ENCODE data around the gene HMGN1. TPM values are rescaled to one million over a fixed set of nuclear protein-coding genes. Genes with fewer than 3 reads are reported as not detected.

The HMGN1 gene
- total and polyA plus RNA-seq, 2 donors from 2014 or later, result 174 to 205 TPM

GRCh38 chr21:39353295-39353694 is 4.4 kb upstream of the HMGN1 start:
- no peaks in the 10 kb centered on the region for H3K27me3 ChIP-seq (ENCODE audit: control insufficient read depth, insufficient read depth, low read length)
- TF ChIP-seq CTCF (IDR thresholded peaks at IDR 0.05; ENCODE audit: borderline replicate concordance, extremely low read depth, insufficient read depth), result no peak
- DNase-seq, result no peak
- no peak overlapping the region for H3K4me3 ChIP-seq (ENCODE audit: low read length in 3 of 3)
- no peaks in the 10 kb centered on the region for H3K9me3 ChIP-seq (ENCODE audit: control insufficient read depth in 2 of 3, insufficient read depth in 1 of 3, low read length in 3 of 3)
- H3K36me3 ChIP-seq (ENCODE audit: control insufficient read depth in 2 of 3, insufficient read depth in 3 of 3, low read length in 3 of 3), result no peaks in the 10 kb centered on the region
- no peaks in the 10 kb centered on the region for H3K4me1 ChIP-seq (ENCODE audit: control insufficient read depth in 2 of 3, insufficient read depth in 2 of 3, low read depth in 1 of 3, low read length in 3 of 3)
- FAIRE-seq, result no peak
- no peak overlapping the region for H3K27ac ChIP-seq (ENCODE audit: low read depth in 2 of 2, low read length in 2 of 2)
- intact Hi-C loops (cut with DNase I), result no loop called here
- H3K9ac ChIP-seq (ENCODE audit: low read length in 3 of 3), result no peak overlapping the region

- H3K9ac ChIP-seq (ENCODE audit: low read length in 3 of 3), result peak overlapping the region in 1 of 3 donors; percentile 53
- intact Hi-C loops (cut with DNase I), result no loop called here
- no peak for TF ChIP-seq CTCF (IDR thresholded peaks at IDR 0.05; ENCODE audit: borderline replicate concordance, extremely low read depth, insufficient read depth)
These were observed 1.5 kb upstream of the HMGN1 start for GRCh38 chr21:39350094-39351005.

GRCh38 chr21:39349211-39350093 is 564 bp upstream of the HMGN1 start:
- Histone ChIP-seq H3K27ac (ENCODE audit: low read depth in 2 of 2, low read length in 2 of 2) (peak overlapping the region; percentile 80 to 88), H3K36me3 (ENCODE audit: control insufficient read depth in 2 of 3, insufficient read depth in 3 of 3, low read length in 3 of 3) (peaks cover 0 to 11% (median 8%) of the 10 kb centered on the region in 3 donors), H3K9me3 (ENCODE audit: control insufficient read depth in 2 of 3, insufficient read depth in 1 of 3, low read length in 3 of 3) (no peaks in the 10 kb centered on the region), H3K27me3 (ENCODE audit: control insufficient read depth, insufficient read depth, low read length) (no peaks in the 10 kb centered on the region), H3K4me3 (ENCODE audit: low read length in 3 of 3) (peak overlapping the region; percentile 70 to 89 (median 85)), H3K9ac (ENCODE audit: low read length in 3 of 3) (peak overlapping the region; percentile 53 to 83 (median 79)), H3K4me1 (ENCODE audit: control insufficient read depth in 2 of 3, insufficient read depth in 2 of 3, low read depth in 1 of 3, low read length in 3 of 3) (peaks cover 4 to 7% (median 6%) of the 10 kb centered on the region in 3 donors)
- intact Hi-C loops (cut with DNase I), result no loop called here
- FAIRE-seq, result peak; percentile 6
- no peak for TF ChIP-seq CTCF (IDR thresholded peaks at IDR 0.05; ENCODE audit: borderline replicate concordance, extremely low read depth, insufficient read depth)
- peak; percentile 98 to 99 (median 99) for DNase-seq

More at GRCh38 chr21:39350094-39351005, 1.5 kb upstream of the HMGN1 start:
- peak overlapping the region in 1 of 2 donors; percentile 80 for H3K27ac ChIP-seq (ENCODE audit: low read depth in 2 of 2, low read length in 2 of 2)
- no peaks in the 10 kb centered on the region for H3K9me3 ChIP-seq (ENCODE audit: control insufficient read depth in 2 of 3, insufficient read depth in 1 of 3, low read length in 3 of 3)
- H3K27me3 ChIP-seq (ENCODE audit: control insufficient read depth, insufficient read depth, low read length), result no peaks in the 10 kb centered on the region
- H3K4me1 ChIP-seq (ENCODE audit: control insufficient read depth in 2 of 3, insufficient read depth in 2 of 3, low read depth in 1 of 3, low read length in 3 of 3), result peaks cover 4 to 6% (median 6%) of the 10 kb centered on the region in 3 donors
- DNase-seq (peak in 1 of 5 donors; percentile 46), FAIRE-seq (no peak)
- peaks cover 0 to 9% (median 6%) of the 10 kb centered on the region in 3 donors for H3K36me3 ChIP-seq (ENCODE audit: control insufficient read depth in 2 of 3, insufficient read depth in 3 of 3, low read length in 3 of 3)
- peak overlapping the region; percentile 70 to 89 (median 85) for H3K4me3 ChIP-seq (ENCODE audit: low read length in 3 of 3)
